ENCODE results near the gene FGF12.

The FGF12 gene

GRCh38 chr3:192331749-192332385 lies 395.5 kb downstream of the FGF12 start:
- no peak overlapping the region for H3K27ac Mint-ChIP-seq
- H3K27me3 Mint-ChIP-seq (ENCODE audit: low read depth): no peaks in the 10 kb centered on the region
- H3K4me1 Mint-ChIP-seq: no peaks in the 10 kb centered on the region
- no peaks in the 10 kb centered on the region for H3K36me3 Mint-ChIP-seq (ENCODE audit: low read depth)
- H3K9me3 Mint-ChIP-seq: no peaks in the 10 kb centered on the region
- H3K4me3 Mint-ChIP-seq: no peak overlapping the region
- TF ChIP-seq CTCF (IDR thresholded peaks at IDR 0.05; ENCODE audit: unreplicated experiment in 3 of 3): no peak

GRCh38 chr3:192326656-192327055 lies 400.7 kb downstream of the FGF12 start:
- Mint-ChIP-seq H3K9me3 (no peaks in the 10 kb centered on the region), H3K36me3 (ENCODE audit: low read depth) (no peaks in the 10 kb centered on the region), H3K27me3 (ENCODE audit: low read depth) (no peaks in the 10 kb centered on the region), H3K4me3 (no peak overlapping the region), H3K4me1 (no peaks in the 10 kb centered on the region), H3K27ac (no peak overlapping the region)
- TF ChIP-seq CTCF (IDR thresholded peaks at IDR 0.05; ENCODE audit: unreplicated experiment in 3 of 3): no peak

GRCh38 chr3:192317564-192317963 lies 409.8 kb downstream of the FGF12 start:
- no peaks in the 10 kb centered on the region for H3K4me1 Mint-ChIP-seq
- H3K36me3 Mint-ChIP-seq (ENCODE audit: low read depth): no peaks in the 10 kb centered on the region
- peaks cover 3% of the 10 kb centered on the region for H3K9me3 Mint-ChIP-seq
- no peak overlapping the region for H3K4me3 Mint-ChIP-seq
- no peaks in the 10 kb centered on the region for H3K27me3 Mint-ChIP-seq (ENCODE audit: low read depth)
- no peak for TF ChIP-seq CTCF (IDR thresholded peaks at IDR 0.05; ENCODE audit: unreplicated experiment in 3 of 3)
- no peak overlapping the region for H3K27ac Mint-ChIP-seq

- no peaks in the 10 kb centered on the region for H3K36me3 Mint-ChIP-seq (ENCODE audit: low read depth)
- H3K27ac Mint-ChIP-seq: no peak overlapping the region
- H3K9me3 Mint-ChIP-seq: peaks cover under 1% of the 10 kb centered on the region
- H3K27me3 Mint-ChIP-seq (ENCODE audit: low read depth): peaks cover 5% of the 10 kb centered on the region
- TF ChIP-seq CTCF (IDR thresholded peaks at IDR 0.05; ENCODE audit: unreplicated experiment in 3 of 3): no peak
- no peaks in the 10 kb centered on the region for H3K4me1 Mint-ChIP-seq
- H3K4me3 Mint-ChIP-seq: no peak overlapping the region
Measured at GRCh38 chr3:192313605-192314004, 413.7 kb downstream of the FGF12 start.

GRCh38 chr3:192307631-192308030 lies 419.7 kb downstream of the FGF12 start:
- H3K36me3 Mint-ChIP-seq (ENCODE audit: low read depth): no peaks in the 10 kb centered on the region
- no peaks in the 10 kb centered on the region for H3K9me3 Mint-ChIP-seq
- H3K27me3 Mint-ChIP-seq (ENCODE audit: low read depth): peaks cover 11% of the 10 kb centered on the region
- H3K4me3 Mint-ChIP-seq: no peak overlapping the region
- H3K4me1 Mint-ChIP-seq: no peaks in the 10 kb centered on the region
- TF ChIP-seq CTCF (IDR thresholded peaks at IDR 0.05; ENCODE audit: unreplicated experiment in 3 of 3): no peak
- no peak overlapping the region for H3K27ac Mint-ChIP-seq

- Mint-ChIP-seq H3K27ac (no peak overlapping the region), H3K36me3 (ENCODE audit: low read depth) (no peaks in the 10 kb centered on the region), H3K9me3 (no peaks in the 10 kb centered on the region), H3K4me3 (no peak overlapping the region), H3K4me1 (no peaks in the 10 kb centered on the region), H3K27me3 (ENCODE audit: low read depth) (peaks cover 17% of the 10 kb centered on the region)
- no peak for TF ChIP-seq CTCF (IDR thresholded peaks at IDR 0.05; ENCODE audit: unreplicated experiment in 3 of 3)
Measured at GRCh38 chr3:192303235-192303634, 424.1 kb downstream of the FGF12 start.
